HTERT RPE-1 (cell line): ENCODE results near the gene SHANK3.

Experiments
- in situ Hi-C: fragments of 300-500 bp; cut with MboI; formaldehyde crosslinking; loops from 4 replicates; pipeline ENCODE4 v1.14.3; 2020; ENCODE audit warnings: low sequenced_read_pairs

Gene SHANK3

DNA sequence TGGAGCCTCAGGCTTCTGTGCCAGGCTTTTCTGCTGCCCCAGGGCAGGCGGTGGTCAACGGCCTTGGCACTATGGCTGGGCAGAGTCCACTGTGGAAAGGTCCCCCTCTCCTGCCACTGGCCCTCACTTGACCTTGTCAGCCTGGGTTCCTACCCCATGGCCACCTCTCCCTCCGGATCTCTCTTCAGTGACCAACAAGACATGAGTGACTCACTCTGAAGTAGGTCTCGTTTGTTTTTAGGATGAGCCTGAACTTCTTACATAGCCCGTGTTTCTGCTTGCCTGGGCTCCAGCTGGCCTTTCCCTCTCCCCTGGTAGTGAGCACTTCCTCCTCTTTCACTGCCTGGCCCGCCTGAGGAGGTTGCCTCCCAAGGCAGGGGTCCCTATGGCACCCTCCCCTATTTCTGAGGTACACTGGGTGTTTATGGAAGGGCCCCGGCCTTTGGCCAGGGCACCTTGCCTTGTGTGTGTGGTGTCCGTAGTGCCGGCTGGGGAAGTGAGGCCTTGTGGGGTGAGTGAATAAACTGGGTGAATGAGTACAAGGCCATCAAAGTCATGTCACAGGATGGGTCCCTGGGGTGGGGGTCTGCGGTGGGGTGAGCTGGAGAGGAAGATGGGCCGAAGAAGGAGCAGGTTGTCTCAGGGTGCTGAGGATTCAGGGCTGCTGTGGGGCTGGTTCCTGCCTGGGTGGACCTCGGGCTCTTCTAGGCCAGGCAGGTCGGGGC, 5.0 kb downstream of the SHANK3 start:
- in situ Hi-C loops = no loop called here

DNA sequence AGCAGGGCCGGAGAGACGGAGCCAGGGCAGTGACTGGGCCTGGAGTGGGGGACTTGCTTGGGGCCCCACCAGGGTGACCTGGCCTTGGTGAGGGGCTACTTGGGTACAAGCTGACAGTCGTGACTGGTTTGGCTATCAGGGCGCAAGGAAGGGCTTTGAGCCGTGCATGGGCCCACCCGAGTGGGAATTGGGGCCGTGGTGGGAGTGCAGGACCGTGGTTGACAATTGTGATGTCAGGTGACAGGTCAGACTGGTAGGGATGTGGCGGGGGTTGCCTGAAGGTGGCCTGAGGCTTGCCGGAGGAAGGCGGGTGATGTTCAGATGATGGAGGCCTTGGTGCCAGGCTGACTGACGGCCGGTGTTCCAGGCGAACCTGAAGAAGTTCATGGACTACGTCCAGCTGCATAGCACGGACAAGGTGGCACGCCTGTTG, 5.6 kb downstream of the SHANK3 start:
- in situ Hi-C loops = no loop called here

DNA sequence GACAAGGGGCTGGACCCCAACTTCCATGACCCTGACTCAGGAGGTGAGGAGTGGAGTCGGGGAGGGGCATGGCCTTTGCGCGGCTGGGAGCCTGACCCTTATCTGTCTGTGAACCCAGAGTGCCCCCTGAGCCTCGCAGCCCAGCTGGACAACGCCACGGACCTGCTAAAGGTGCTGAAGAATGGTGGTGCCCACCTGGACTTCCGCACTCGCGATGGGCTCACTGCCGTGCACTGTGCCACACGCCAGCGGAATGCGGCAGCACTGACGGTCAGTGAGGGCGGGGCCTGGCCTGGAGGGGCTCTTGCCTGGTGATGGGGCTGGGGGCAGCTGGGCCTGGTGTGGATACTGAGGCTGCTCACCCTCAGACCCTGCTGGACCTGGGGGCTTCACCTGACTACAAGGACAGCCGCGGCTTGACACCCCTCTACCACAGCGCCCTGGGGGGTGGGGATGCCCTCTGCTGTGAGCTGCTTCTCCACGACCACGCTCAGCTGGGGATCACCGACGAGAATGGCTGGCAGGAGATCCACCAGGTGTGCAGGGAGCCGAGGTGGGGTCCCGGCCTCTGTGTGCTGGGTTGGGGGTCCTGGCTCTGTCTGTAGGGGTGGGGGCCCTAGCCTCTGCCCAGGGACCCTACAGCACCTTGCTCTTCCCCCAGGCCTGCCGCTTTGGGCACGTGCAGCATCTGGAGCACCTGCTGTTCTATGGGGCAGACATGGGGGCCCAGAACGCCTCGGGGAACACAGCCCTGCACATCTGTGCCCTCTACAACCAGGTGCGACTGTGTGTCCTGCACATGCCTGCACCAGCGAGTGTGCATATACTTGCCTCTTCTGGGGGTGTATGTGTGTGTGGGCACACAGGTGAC, 6.3 kb downstream of the SHANK3 start:
- in situ Hi-C loops = no loop called here

DNA sequence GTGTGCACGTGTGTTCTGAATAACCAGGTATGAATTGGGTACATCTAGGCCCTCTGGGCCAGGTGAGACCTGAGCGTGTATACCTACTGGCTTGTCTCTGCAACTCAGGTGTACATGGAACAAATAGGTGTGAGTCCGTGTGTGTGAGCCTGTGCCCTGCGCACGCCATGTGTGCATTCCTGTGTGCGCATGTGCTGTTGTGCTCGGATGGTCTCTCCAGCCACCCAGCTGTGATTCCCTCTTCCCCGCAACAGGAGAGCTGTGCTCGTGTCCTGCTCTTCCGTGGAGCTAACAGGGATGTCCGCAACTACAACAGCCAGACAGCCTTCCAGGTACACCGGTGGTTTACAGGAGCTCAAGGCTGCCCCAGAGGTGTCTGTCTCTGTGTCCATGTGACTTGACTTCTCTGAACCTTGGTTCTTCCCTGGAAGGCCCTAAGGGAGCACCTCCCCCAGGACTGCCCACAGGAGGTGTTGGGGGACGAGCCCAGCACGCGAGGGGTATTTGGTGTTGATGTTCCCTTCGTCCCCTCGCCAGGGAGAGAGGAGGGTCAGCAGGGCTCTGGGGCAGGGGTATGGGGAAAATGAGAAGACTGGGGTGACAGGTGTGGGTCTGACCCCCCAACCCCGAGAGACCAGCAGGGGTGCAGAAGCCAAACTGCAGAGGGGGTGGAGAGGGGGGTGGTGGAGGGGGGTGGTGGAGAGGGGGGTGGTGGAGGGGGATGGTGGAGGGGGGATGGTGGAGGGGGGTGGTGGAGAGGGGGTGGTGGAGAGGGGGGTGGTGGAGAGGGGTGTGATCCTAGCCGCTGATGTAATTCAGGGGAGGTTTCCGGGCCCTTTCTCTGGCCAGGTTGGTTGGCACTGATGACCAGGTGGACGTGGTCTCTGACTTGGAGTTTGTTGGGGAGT, 10.7 kb downstream of the SHANK3 start:
- in situ Hi-C loops = no loop called here

DNA sequence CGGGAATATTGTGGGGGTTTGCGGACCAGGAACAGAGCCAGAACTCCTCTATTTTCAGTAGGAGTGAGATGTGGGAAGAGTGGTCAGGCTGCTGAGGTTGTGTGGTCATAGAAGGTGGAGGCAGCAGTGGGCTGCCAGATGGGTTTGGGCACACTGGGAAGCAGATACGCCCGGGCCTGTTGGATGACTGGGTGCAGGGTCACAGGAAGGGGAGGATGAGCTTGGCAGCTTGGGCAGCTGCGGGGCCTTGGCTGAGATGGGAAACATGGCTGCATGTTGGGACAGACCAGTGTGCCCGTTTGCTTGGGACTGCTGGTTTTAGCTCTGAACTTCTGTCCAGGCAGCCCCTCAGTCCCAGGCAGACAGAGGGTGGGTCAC, 11.4 kb downstream of the SHANK3 start:
- in situ Hi-C loops = no loop called here

DNA sequence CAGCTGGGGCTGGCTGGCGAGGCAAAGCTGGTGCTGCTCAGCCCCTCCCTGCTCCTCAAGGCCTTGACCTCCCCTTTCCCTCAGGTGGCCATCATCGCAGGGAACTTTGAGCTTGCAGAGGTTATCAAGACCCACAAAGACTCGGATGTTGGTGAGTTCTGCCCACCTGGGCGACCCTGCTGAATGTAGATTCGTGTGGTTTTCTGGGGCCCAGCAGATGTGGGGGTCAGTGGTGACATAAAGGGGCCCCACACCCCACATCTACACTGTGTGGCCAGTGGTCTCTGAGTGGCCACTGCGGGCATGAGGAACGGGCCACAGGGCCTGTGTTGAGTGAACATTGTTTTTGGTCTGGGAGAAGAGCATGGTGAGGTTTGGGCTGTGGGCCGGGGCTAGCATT, 11.9 kb downstream of the SHANK3 start:
- in situ Hi-C loops = no loop called here

DNA sequence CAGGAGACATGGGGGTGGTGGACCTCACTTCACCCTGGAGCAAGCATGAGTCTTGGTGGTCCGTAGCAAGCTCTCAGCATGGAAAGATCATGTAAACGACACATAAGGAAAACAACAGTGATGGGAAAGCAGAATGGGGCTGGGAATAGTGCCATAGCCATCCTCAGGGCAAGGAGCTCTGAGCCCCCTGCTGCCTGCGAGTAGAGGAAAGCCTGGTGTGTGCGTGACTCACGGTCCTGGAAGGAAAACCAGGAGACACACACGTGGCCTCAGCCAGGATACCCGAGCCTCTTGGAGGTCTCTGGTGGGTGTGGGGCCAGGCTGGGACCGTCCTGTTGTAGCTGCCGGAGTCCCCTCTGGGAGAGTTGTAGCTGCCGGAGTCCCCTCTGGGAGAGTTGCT, 12.4 kb downstream of the SHANK3 start:
- in situ Hi-C loops = no loop called here

DNA sequence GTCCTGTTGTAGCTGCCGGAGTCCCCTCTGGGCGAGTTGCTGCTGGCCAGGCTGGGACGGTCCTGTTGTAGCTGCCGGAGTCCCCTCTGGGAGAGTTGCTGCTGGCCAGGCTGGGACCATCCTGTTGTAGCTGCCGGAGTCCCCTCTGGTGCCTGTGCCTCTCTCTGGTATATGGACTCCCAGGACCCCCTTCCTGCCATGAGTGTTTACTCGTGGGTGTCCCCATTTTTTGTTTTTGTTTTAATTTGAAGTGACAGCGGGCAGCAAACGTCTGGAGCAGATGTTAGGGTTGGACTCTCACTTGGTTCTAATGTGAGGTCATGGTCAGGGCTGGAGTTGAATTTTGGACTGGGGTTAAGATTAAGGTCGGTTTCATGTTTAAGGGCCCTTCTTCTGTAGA, 14.2 kb downstream of the SHANK3 start:
- in situ Hi-C loops = no loop called here

DNA sequence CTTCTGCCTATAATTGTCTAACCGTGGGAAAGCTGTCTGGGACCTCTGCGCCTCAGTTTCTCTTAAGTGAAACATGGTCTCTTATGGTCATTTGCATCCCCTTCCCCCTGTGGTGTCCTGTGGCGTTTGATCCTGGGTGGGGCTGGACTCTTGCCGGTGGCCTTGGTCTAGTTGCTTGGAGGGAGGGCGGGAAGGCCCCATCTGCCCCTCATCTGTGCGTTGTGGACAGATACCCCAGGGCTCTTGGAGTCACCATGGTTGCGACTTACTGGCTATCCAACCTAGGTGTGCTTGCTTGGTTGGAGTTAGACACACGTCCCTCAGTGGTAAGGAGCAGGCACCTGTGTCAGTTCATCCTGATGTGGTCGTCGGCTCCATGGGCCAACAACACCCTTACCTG, 15.2 kb downstream of the SHANK3 start:
- in situ Hi-C loops = no loop called here

DNA sequence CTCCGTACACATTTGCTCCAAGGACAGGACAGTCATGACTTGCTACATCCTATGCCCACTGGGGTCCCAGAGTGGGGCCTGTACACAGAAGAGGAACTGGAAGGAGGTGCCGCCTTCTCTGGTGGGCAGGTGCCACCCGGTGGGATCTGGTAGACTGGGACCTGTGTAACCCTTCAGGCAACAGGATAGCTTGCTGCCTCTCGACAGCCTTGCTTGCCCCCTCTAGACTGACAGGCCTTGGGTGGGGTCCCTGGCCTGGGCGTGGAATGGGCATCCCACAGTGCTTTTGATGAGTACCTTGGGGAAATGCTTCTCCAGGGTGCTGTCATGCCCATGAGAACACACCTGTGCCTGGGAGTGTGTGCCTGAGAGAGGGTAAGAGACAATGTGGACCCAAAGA, 15.8 kb downstream of the SHANK3 start:
- in situ Hi-C loops = no loop called here

DNA sequence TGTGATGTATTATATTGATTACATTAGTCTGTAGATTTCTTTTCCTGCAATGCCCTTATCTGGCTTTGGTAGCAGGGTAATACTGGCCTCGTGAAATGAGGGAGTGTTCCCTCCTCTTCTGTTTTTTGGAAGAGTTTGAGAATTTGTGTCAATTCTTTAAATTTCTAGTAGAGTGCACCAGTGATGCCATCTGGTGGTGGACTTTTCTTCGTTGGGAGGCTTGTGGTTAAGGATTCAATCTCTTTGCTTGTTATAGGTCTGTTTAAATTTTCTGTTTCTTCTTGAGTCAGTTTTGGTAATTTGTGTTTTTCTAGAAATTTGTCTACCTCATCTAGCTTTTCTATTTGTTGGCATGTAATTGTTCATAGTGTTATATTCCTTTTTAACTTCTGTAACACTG, 18.9 kb downstream of the SHANK3 start:
- in situ Hi-C loops = no loop called here

DNA sequence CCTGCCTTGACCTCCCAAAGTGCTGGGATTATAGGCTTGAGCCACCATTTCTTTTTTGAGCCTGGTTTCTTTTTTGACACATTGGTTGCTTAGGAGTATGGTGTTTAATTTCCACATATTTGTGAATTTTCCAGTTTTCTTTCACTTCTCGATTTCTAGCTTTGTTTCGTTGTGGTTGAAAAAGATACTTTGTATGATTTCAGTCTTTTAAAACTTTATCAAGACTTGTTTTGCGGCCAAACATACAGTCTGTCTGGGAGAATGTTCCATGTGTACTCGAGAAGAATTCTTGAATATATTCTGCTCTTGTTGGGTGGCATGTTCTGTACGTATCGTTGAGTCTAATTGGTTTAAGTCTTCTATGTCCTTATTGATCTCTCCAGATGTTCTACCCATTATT, 20.8 kb downstream of the SHANK3 start:
- in situ Hi-C loops = no loop called here

DNA sequence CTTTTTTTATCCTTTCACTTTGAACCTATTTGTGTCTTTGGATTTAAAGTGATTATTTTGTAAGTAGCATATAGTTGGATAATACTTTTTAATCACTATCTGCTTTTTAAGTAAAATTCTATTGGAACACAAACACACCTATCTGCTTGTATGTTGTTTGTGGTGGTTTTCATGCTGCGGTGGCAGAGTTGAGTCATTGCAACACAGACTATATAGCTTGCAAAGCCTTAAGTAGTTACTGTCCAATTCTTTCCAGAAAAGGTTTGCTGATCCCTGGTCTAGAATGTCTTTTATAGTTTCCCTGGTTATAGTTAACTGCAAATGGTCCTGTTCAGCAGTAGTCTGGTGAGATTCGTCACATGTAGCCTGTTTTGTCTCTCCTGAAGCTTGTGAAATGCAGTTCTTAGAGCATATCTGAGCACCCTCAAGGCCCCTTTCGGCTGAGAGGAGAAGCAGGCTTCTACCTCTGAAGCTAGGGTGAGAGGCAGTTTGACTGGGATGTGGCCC, 21.5 kb downstream of the SHANK3 start:
- in situ Hi-C loops = no loop called here

DNA sequence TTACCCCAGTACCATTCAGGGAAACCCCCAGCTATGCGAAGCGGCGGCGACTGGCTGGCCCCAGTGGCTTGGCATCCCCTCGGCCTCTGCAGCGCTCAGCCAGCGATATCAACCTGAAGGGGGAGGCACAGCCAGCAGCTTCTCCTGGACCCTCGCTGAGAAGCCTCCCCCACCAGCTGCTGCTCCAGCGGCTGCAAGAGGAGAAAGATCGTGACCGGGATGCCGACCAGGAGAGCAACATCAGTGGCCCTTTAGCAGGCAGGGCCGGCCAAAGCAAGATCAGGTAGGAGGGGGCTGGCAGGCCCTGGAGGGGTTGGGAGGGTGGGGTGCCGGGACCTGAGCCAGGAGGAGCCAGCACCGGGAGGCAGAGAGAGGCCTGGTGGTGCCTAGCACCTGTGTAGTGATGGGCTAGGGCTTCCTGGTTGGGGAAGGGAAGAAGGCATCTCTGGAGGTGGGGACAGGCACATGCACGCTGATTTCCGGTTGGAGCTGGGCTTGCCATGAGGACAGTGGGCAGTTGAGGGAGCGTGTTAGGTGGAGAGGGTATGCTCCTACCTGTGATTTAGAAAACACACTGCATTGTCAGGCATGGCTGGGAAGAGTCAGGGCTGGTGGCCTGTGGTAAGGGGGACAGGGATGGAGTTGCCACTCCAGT, 22.3 kb downstream of the SHANK3 start:
- in situ Hi-C loops = no loop called here

DNA sequence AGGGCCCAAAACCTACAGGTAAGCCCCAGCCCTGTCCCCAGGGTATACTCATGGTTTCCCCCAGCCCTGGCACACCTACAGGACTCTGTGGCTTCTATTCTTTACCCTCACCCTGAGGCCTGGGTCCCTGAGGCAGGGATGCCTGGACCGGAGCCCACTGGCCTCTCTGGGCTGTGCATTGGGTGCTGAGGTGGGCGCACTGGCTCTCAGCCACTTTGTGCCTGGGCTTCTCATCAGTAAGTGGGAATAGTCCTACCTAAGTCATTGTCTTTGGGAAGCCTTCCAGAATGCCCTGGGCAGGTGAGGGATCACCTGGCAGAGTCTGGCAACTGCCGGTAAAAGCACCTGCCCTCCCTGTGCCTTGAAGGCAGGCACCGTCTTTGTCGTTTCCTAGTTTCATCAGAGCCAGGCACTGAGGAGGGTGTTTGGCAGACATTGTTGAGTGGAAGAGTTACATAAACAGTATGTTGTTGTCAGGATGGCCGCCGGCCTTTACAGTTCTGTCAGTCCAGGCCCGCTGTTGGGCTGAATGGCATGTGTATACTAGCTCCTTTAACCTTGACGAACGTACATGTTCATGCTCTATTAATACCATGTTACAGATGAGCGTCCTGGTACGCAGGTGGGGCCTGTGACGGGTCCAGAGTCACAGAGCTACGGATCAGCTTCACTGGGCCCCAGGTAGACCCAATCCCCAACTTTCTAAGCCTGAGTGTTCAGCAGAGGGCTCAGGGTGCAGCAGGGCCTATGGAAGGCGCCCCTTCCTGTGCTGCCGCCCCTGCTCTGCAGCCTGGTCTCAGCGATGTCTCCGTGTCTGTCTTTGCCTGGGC, 23.0 kb downstream of the SHANK3 start:
- in situ Hi-C loops = no loop called here

DNA sequence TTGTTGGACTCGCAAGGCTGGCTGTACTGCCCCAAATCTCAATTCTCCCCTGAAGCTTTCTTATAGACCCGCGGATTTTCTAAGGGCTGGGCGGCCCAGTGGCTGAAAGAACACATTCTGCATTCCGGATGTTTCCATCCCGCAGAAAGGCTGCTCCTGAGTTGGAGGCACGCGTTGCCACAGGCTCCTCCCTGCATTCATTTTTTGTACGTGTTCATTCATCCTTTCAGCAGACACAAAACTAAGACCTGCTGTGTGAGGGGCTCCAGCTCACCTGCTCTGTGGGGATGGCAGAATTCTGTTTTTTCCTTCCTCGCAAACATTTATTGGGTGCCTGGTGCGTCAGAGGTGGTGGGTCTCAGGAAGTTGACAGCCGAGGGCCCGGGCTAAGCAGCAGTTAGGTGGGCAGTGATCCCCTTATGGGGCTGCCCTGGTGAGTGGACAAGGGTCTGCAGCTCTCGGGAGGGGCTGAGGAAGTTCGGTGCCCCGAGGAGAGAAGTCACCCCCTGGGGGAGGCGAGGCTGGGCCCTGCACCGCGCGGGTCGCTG, 23.7 kb downstream of the SHANK3 start:
- in situ Hi-C loops = no loop called here

DNA sequence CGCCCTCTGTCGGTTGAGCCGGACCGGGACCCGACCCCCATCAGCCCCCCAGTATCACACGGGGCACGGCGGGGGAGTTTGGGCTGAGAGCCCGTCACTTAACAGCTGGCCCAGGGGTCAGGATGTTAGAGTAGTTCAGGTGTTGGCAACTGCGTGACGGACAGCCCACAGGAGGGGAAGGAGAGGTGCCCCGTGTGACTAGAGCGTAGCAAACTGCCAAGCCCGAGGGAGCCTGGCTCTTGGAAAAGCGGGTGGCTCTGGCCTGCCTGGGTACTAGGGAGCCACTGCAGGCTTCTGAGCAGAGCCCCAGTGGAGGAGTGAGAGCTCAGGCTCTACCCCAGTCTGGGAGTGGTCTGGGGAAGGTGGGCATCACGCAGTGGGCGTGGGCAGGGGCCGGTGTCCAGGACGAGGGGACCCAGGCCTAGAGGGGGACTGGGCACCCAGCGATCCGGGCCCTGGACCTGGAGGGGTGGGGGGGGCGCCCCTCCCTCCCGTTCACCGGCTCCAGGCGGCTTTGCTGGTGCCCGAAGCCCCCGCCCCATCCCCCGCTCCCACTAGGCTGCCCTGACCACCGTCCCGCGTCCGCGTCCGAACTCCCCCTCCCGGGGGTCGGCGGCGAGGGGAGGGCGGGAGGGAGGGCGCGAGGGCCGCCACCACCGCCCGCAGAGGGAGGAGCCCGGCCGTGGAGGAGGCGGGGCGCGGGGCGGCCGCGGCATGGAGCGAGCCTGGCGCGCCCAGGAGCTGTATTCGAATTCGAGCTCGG, 24.4 kb downstream of the SHANK3 start:
- in situ Hi-C loops = no loop called here

DNA sequence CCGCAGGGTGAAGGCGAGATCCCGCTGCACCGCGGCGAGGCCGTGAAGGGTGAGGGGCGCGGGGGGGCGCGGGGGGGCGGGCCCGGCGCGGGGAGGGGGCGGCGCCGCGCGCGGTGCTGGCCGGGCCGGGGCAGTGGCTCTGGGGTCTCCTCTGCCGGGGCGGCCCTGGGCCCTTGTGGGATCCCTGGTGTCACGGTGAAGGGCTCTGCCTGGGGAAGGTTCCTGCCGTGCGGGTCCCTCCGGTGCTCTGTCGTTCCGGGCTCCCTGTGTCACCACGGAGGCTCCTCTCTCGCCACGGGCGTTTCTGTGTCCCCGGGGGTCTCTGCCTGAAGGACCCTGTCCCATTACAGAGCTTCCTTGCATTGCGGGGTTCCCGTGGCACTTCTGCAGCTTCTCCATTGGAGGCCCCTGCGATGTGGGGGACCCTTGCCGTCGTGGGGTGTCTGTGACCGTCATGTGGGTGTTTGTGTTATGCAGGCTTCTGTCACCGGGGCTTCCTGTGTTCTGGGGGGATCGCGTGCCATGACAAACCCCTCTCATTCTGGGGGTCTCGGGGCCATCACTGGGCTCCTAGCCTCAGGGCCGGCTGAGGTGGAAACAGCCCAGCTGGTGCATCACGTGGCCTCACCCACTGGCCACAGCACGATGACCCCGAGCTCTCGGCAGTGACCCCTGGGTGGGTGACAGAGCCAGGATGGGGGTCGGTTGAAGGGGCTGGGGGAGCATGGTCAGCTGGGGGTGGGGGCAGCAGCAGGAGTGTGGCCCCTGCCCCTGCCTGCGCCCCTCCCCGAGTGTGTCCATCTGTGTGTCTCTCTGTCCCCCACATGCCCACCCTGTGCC, 25.3 kb downstream of the SHANK3 start:
- in situ Hi-C loops = no loop called here
